Dendritic cell treated with granulocyte-macrophage colony-stimulating factor and Interleukin-4, amounts not matched to agents 40 ng/mL and 50 ng/mL, for 4 days (primary cell): ENCODE results near the gene ZBTB47.

Source experiments
- H3K27ac Mint-ChIP-seq: one replicate; pipeline ENCODE4 v1.8.0; 2022; ENCODE audit warnings: mild to moderate bottlenecking, mixed read lengths
- H3K27me3 Mint-ChIP-seq: one replicate; pipeline ENCODE4 v1.8.0; 2022; ENCODE audit warnings: mild to moderate bottlenecking, mixed read lengths
- H3K36me3 Mint-ChIP-seq: one replicate; pipeline ENCODE4 v1.8.0; 2022; ENCODE audit warnings: low read depth, mixed read lengths
- H3K4me1 Mint-ChIP-seq: one replicate; pipeline ENCODE4 v1.8.0; 2022; ENCODE audit warnings: low read depth, mixed read lengths
- H3K4me3 Mint-ChIP-seq: one replicate; pipeline ENCODE4 v1.8.0; 2022; ENCODE audit warnings: mild to moderate bottlenecking, moderate library complexity, mixed read lengths
- H3K9me3 Mint-ChIP-seq: one replicate; pipeline ENCODE4 v1.8.0; 2022; ENCODE audit warnings: mixed read lengths
- intact Hi-C: fragments of 100-400 bp; cut with micrococcal nuclease; formaldehyde crosslinking; loops from one replicate; pipeline ENCODE4 v1.15.0; 2022

ZBTB47 gene

DNA sequence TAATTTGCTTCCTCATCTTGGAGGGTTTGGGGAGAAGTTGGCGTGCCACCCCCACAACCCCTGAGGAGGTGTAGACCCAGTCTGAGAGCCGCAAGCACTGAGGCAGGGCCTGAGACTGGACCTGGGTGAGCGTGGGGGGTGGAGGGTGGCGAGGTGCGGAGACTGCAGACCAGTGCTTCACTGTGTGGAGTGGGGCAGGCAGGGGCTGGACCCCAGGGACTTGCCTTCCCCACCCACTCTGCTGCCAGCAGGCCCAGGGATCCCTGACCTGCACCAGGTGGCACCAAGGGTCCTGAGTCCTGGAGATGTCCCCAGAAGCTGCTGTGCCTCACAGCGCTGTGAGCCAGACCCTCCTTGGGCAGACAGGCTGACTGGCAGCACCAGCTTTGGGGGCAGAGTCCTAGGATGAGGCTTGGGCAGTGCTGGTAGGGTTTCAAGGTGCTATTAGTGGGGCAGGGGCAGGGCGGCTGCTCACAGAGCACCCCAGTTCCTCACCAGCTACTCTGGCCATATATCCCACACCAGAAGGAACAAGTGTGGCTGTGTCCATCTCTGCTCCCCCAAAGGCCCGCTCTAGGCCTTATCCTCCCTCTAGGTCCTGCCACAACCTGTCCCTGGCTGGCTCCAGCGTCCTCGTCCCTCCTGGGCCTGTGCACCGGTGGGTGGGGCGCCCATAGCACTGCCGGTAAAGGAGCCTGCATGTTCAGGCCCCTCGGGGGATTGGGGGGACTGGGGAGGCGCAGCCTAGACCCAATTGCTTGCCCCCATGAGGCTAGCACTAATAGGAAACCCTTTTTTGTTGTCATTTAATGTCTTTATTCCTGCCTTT is 11.8 kb downstream of the ZBTB47 start:
- Mint-ChIP-seq H3K27me3 (peaks cover 10% of the 10 kb centered on the region), H3K4me3 (no peak overlapping the region), H3K4me1 (no peaks in the 10 kb centered on the region), H3K9me3 (no peaks in the 10 kb centered on the region), H3K27ac (no peak overlapping the region), H3K36me3 (peaks cover 37% of the 10 kb centered on the region)
- intact Hi-C loops: no loop called here

GRCh38 chr3:42666022-42666421 is 12.5 kb downstream of the ZBTB47 start:
- Mint-ChIP-seq H3K9me3 (no peaks in the 10 kb centered on the region), H3K4me1 (no peaks in the 10 kb centered on the region), H3K27me3 (peaks cover 10% of the 10 kb centered on the region), H3K4me3 (no peak overlapping the region), H3K36me3 (peaks cover 30% of the 10 kb centered on the region), H3K27ac (no peak overlapping the region)
- intact Hi-C loops: no loop called here

GRCh38 chr3:42666577-42666998 is 13.1 kb downstream of the ZBTB47 start:
- H3K4me1 Mint-ChIP-seq: peaks cover 2% of the 10 kb centered on the region

GRCh38 chr3:42667096-42667522 is 13.6 kb downstream of the ZBTB47 start:
- Mint-ChIP-seq H3K27ac (no peak overlapping the region), H3K4me1 (peaks cover 7% of the 10 kb centered on the region), H3K27me3 (peaks cover 10% of the 10 kb centered on the region), H3K36me3 (peaks cover 23% of the 10 kb centered on the region), H3K4me3 (no peak overlapping the region), H3K9me3 (peaks cover under 1% of the 10 kb centered on the region)
- intact Hi-C loops: no loop called here

More at GRCh38 chr3:42666577-42666998, 13.1 kb downstream of the ZBTB47 start:
- peaks cover 24% of the 10 kb centered on the region for H3K36me3 Mint-ChIP-seq
- no peaks in the 10 kb centered on the region for H3K9me3 Mint-ChIP-seq
- intact Hi-C loops: no loop called here
- no peak overlapping the region for H3K4me3 Mint-ChIP-seq
- peaks cover 10% of the 10 kb centered on the region for H3K27me3 Mint-ChIP-seq
- H3K27ac Mint-ChIP-seq: no peak overlapping the region

- H3K4me3 Mint-ChIP-seq: no peak overlapping the region
- peaks cover 10% of the 10 kb centered on the region for H3K27me3 Mint-ChIP-seq
These were observed 14.3 kb downstream of the ZBTB47 start for GRCh38 chr3:42667523-42668412.

DNA sequence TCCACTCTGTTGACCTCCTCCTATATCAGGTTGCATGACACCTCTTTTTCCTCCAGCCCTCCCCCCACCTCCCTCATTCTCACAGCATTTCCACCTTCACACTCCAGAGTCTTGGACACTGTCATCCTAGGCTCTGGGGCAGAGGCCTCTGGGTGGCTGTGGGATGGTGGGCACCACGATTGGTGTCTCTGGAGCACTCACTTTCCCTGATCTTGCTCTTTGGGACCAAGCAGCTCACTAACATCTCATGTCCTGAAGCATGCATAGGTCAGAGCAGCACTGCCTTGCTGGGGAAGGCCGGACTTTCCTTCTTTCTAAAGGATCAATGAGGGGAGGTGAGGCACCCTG is 14.9 kb downstream of the ZBTB47 start:
- Mint-ChIP-seq H3K36me3 (peaks cover 13% of the 10 kb centered on the region), H3K27ac (no peak overlapping the region), H3K27me3 (peaks cover 10% of the 10 kb centered on the region), H3K4me3 (no peak overlapping the region), H3K9me3 (peaks cover 13% of the 10 kb centered on the region), H3K4me1 (peaks cover 20% of the 10 kb centered on the region)
- intact Hi-C loops: no loop called here

More at GRCh38 chr3:42667523-42668412, 14.3 kb downstream of the ZBTB47 start:
- Mint-ChIP-seq H3K4me1 (peaks cover 14% of the 10 kb centered on the region), H3K36me3 (peaks cover 20% of the 10 kb centered on the region), H3K27ac (no peak overlapping the region), H3K9me3 (peaks cover 7% of the 10 kb centered on the region)
- intact Hi-C loops: no loop called here

DNA sequence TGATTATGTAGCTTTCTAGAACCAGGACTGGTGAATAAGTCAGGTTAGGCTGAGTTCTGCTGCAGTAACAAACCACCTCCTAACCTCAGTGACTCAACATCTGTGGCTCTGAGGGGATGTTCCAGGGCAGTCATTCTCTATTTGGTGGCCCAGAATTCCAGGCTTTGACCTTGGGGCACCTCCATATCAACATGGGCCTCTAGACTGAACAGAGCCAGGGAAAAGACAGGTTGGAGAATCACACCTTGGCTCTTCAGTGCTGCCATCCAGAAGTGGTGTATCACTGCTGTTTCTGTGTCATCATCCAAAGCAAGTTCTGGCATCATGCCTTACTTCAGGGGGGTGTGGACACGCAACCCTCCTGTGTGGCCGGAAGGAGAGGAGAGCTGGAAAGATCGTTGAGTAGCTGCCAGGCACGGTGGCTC is 15.3 kb downstream of the ZBTB47 start:
- Mint-ChIP-seq H3K4me1 (peaks cover 21% of the 10 kb centered on the region), H3K27me3 (peaks cover 10% of the 10 kb centered on the region), H3K4me3 (no peak overlapping the region), H3K36me3 (peaks cover 9% of the 10 kb centered on the region), H3K9me3 (peaks cover 17% of the 10 kb centered on the region), H3K27ac (no peak overlapping the region)
- intact Hi-C loops: no loop called here

DNA sequence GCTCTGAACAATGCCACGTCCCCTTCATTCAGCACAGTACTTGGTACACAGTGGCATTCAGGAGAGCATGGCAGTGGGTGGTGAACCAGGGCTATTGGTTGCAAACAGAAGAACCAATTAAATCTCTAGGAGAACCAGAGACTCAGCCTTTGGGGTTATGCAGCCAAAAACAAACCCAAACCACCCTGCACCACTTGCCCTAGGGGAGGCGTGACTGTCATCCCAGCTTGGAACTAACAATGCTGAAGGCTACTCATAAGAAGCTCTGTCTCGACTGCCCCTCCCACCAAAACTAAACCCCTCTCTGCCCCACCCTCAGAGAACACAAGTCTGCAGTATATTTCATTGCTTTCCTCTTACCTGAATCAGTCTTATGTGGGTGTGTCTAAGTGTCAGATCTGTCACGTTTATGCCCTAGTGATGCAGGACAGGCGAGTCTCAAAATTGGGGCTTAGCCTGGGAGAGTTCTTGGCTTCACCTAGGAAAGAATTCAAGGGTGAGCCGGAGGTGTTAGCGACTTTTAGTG is 16.6 kb downstream of the ZBTB47 start:
- Mint-ChIP-seq H3K4me1 (peaks cover 21% of the 10 kb centered on the region), H3K9me3 (peaks cover 22% of the 10 kb centered on the region), H3K36me3 (no peaks in the 10 kb centered on the region), H3K27ac (no peak overlapping the region), H3K4me3 (no peak overlapping the region), H3K27me3 (peaks cover 11% of the 10 kb centered on the region)
- intact Hi-C loops: no loop called here

DNA sequence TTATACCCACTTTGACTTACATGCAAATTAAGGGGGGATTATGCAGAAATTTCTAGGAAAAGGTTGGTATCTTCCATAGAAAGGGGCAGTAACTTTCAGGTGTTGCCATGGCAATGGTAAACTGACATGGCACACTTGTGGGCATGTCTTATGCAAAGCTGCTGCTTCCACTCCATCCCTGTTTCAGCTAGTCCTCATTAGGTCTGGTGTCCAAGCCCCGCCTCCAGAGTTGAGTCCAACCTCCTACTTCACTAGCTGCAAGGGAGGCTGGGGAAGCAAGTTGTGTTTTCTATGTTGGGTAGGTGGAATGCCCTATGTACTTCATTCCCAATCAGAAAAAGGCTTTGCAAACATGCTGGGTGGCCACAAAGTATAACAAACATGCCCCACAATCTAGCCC is 17.2 kb downstream of the ZBTB47 start:
- Mint-ChIP-seq H3K36me3 (no peaks in the 10 kb centered on the region), H3K27me3 (peaks cover 11% of the 10 kb centered on the region), H3K4me3 (no peak overlapping the region), H3K4me1 (peaks cover 21% of the 10 kb centered on the region), H3K27ac (no peak overlapping the region), H3K9me3 (peaks cover 22% of the 10 kb centered on the region)
- intact Hi-C loops: no loop called here

GRCh38 chr3:42672515-42672914 is 19.0 kb downstream of the ZBTB47 start:
- Mint-ChIP-seq H3K9me3 (peaks cover 37% of the 10 kb centered on the region), H3K36me3 (no peaks in the 10 kb centered on the region), H3K27me3 (peaks cover 14% of the 10 kb centered on the region), H3K27ac (peak overlapping the region; percentile 37), H3K4me1 (peaks cover 21% of the 10 kb centered on the region), H3K4me3 (no peak overlapping the region)
- intact Hi-C loops: no loop called here

GRCh38 chr3:42673082-42673481 is 19.6 kb downstream of the ZBTB47 start:
- Mint-ChIP-seq H3K4me3 (no peak overlapping the region), H3K9me3 (peaks cover 43% of the 10 kb centered on the region), H3K27ac (peak overlapping the region; percentile 37), H3K36me3 (no peaks in the 10 kb centered on the region), H3K27me3 (peaks cover 12% of the 10 kb centered on the region), H3K4me1 (peaks cover 21% of the 10 kb centered on the region)
- intact Hi-C loops: no loop called here

GRCh38 chr3:42674146-42674545 is 20.6 kb downstream of the ZBTB47 start:
- Mint-ChIP-seq H3K4me1 (peaks cover 24% of the 10 kb centered on the region), H3K36me3 (no peaks in the 10 kb centered on the region), H3K9me3 (peaks cover 45% of the 10 kb centered on the region), H3K27me3 (peaks cover 10% of the 10 kb centered on the region), H3K27ac (no peak overlapping the region), H3K4me3 (no peak overlapping the region)
- intact Hi-C loops: no loop called here

DNA sequence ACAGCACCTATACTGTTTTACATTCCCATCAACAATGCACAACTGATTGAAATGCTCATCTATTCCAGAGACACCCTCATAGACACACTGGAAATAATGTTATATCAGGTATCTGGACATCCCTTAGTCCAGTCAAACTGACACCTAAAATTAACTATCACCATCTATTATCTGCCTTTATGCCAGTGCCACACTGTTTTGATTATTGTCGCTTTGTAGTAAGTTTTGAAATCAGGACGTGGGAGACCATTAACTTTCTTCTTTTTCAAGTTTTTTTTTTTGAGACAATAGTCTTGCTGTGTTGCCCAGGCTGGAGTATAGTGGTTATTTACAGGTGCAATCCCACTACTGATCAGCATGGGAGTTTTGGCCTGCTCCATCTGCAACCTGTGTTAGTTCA is 22.4 kb downstream of the ZBTB47 start:
- Mint-ChIP-seq H3K4me1 (peaks cover 34% of the 10 kb centered on the region), H3K27ac (no peak overlapping the region), H3K4me3 (no peak overlapping the region), H3K27me3 (peaks cover 10% of the 10 kb centered on the region), H3K9me3 (peaks cover 45% of the 10 kb centered on the region), H3K36me3 (no peaks in the 10 kb centered on the region)
- intact Hi-C loops: no loop called here

- intact Hi-C loops: no loop called here
- no peak overlapping the region for H3K4me3 Mint-ChIP-seq
- H3K9me3 Mint-ChIP-seq: peaks cover 32% of the 10 kb centered on the region
- no peak overlapping the region for H3K27ac Mint-ChIP-seq
- peaks cover 16% of the 10 kb centered on the region for H3K27me3 Mint-ChIP-seq
- peaks cover 17% of the 10 kb centered on the region for H3K4me1 Mint-ChIP-seq
- H3K36me3 Mint-ChIP-seq: no peaks in the 10 kb centered on the region
These were observed 24.9 kb downstream of the ZBTB47 start for GRCh38 chr3:42678447-42678846.
